ENCODE data around the gene REV3L. TPM values are rescaled to one million over a fixed set of nuclear protein-coding genes. Genes with fewer than 3 reads are reported as not detected.
"Not testable (repeated sequence)": the region's sequence is repeated elsewhere in the genome, so short reads cannot be mapped to it uniquely, and the experiment has no call there.

The REV3L gene
- total RNA-seq, 1 experiment from 2014 or later: 17.2 TPM

- no peak for DNase-seq
- TF ChIP-seq CTCF (IDR thresholded peaks at IDR 0.05; ENCODE audit: unreplicated experiment): no peak
- H3K27me3 Mint-ChIP-seq (ENCODE audit: unreplicated experiment): no peaks in the 10 kb centered on the region
- no peaks in the 10 kb centered on the region for H3K4me1 Mint-ChIP-seq (ENCODE audit: low read depth, unreplicated experiment)
- H3K4me3 Mint-ChIP-seq (ENCODE audit: low read depth, unreplicated experiment): no peak overlapping the region
- no TSS peak for BruUV-seq (replicated peaks)
- H3K36me3 Mint-ChIP-seq (ENCODE audit: insufficient read depth, unreplicated experiment): no peaks in the 10 kb centered on the region
- intact Hi-C loops (cut with micrococcal nuclease; ENCODE audit: unreplicated experiment): no loop called here
- CTCF ChIA-PET: no interaction called here
- no peak overlapping the region for H3K27ac Mint-ChIP-seq (ENCODE audit: unreplicated experiment)
- H3K9me3 Mint-ChIP-seq (ENCODE audit: low read depth, unreplicated experiment): no peaks in the 10 kb centered on the region
Measured at GRCh38 chr6:111326563-111326962, 156.5 kb downstream of the REV3L start.

DNA sequence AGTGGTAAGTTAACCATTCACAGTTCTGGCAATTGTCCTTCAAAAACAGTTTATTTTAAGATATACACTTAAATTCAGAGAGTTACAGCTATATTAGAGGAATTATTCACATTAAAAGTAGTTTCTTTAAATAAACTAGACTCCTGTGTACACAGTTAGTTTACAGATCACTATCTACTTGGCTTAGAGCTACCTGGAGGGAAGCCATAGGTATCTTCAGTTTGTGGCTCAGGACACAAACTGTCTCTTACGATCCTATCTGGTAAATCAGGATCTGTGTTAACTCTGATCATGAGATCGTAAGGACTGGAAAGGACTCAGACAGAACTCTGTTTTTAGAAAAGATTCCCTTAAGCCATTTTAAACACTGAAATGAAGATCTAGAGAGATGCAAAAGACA is 160.9 kb downstream of the REV3L start:
- CTCF ChIA-PET: interaction anchor here (0.6 kb wide), 1 partner anchor 58 kb away, joined by 3 read pairs; no protein-coding TSS in a partner anchor
- Mint-ChIP-seq H3K36me3 (ENCODE audit: insufficient read depth, unreplicated experiment) (no peaks in the 10 kb centered on the region), H3K4me3 (ENCODE audit: low read depth, unreplicated experiment) (no peak overlapping the region), H3K9me3 (ENCODE audit: low read depth, unreplicated experiment) (no peaks in the 10 kb centered on the region), H3K27me3 (ENCODE audit: unreplicated experiment) (no peaks in the 10 kb centered on the region), H3K27ac (ENCODE audit: unreplicated experiment) (no peak overlapping the region), H3K4me1 (ENCODE audit: low read depth, unreplicated experiment) (no peaks in the 10 kb centered on the region)
- intact Hi-C loops (cut with micrococcal nuclease; ENCODE audit: unreplicated experiment): no loop called here
- DNase-seq: no peak
- no peak for TF ChIP-seq CTCF (IDR thresholded peaks at IDR 0.05; ENCODE audit: unreplicated experiment)
- BruUV-seq (replicated peaks): no TSS peak

- H3K27ac Mint-ChIP-seq (ENCODE audit: unreplicated experiment); BruUV-seq (replicated peaks); H3K4me3 Mint-ChIP-seq (ENCODE audit: low read depth, unreplicated experiment); CTCF ChIA-PET; H3K27me3 Mint-ChIP-seq (ENCODE audit: unreplicated experiment); H3K9me3 Mint-ChIP-seq (ENCODE audit: low read depth, unreplicated experiment); DNase-seq; H3K36me3 Mint-ChIP-seq (ENCODE audit: insufficient read depth, unreplicated experiment); intact Hi-C loops (cut with micrococcal nuclease; ENCODE audit: unreplicated experiment): not testable (repeated sequence)
- H3K4me1 Mint-ChIP-seq (ENCODE audit: low read depth, unreplicated experiment): peaks cover 21% of the 10 kb centered on the region
Measured at GRCh38 chr6:111307950-111308349, 175.1 kb downstream of the REV3L start.

DNA sequence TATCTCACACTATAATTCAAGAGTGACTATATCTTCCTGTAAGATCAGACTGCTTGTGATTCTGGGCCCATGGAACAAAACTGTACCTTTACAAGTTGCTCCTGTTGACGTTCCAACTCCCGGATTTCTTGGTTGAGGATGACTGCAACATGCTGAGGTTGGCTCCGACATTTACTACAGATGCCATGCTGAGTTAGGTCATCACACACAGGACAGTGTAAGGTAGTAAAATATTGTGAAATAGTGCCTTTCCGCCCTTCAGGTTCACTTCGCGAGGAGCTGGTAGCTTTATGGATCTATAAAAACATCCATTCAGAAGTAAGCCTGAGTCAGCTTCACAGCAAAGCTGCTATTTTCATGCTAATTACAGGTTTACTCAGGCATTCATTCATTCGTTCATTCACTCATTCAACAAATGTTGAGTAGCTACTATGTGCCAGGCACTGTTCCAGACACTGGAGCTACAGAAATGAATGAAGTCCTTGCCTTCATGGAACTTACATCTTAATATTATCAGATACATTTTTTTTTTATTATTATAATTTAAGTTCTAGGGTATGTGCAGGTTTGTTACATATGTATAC is 175.7 kb downstream of the REV3L start:
- no peak for DNase-seq
- no TSS peak for BruUV-seq (replicated peaks)
- Mint-ChIP-seq H3K27ac (ENCODE audit: unreplicated experiment) (no peak overlapping the region), H3K27me3 (ENCODE audit: unreplicated experiment) (no peaks in the 10 kb centered on the region), H3K9me3 (ENCODE audit: low read depth, unreplicated experiment) (no peaks in the 10 kb centered on the region), H3K4me1 (ENCODE audit: low read depth, unreplicated experiment) (peaks cover 24% of the 10 kb centered on the region), H3K36me3 (ENCODE audit: insufficient read depth, unreplicated experiment) (peaks cover 4% of the 10 kb centered on the region), H3K4me3 (ENCODE audit: low read depth, unreplicated experiment) (no peak overlapping the region)
- no peak for TF ChIP-seq CTCF (IDR thresholded peaks at IDR 0.05; ENCODE audit: unreplicated experiment)
- CTCF ChIA-PET: no interaction called here
- intact Hi-C loops (cut with micrococcal nuclease; ENCODE audit: unreplicated experiment): no loop called here

- TF ChIP-seq CTCF (IDR thresholded peaks at IDR 0.05; ENCODE audit: unreplicated experiment): no peak
- CTCF ChIA-PET: interaction anchor here (0.7 kb wide), 1 partner anchor 760 kb away, joined by 4 read pairs; no protein-coding TSS in a partner anchor
- no TSS peak for BruUV-seq (replicated peaks)
- peak; percentile 22 for DNase-seq
- Mint-ChIP-seq H3K9me3 (ENCODE audit: low read depth, unreplicated experiment) (no peaks in the 10 kb centered on the region), H3K27ac (ENCODE audit: unreplicated experiment) (peak overlapping the region; percentile 2), H3K4me3 (ENCODE audit: low read depth, unreplicated experiment) (no peak overlapping the region), H3K36me3 (ENCODE audit: insufficient read depth, unreplicated experiment) (peaks cover 6% of the 10 kb centered on the region), H3K4me1 (ENCODE audit: low read depth, unreplicated experiment) (peaks cover 35% of the 10 kb centered on the region), H3K27me3 (ENCODE audit: unreplicated experiment) (no peaks in the 10 kb centered on the region)
- intact Hi-C loops (cut with micrococcal nuclease; ENCODE audit: unreplicated experiment): no loop called here
Measured at GRCh38 chr6:111306104-111306888, 176.7 kb downstream of the REV3L start.
